Upper lobe of left lung (tissue), 6 donors: ENCODE measurements around the gene CLTA. TPM values are rescaled to one million over a fixed set of nuclear protein-coding genes. Genes with fewer than 3 reads are reported as not detected.

Source experiments
- ATAC-seq, 2 donors: fragments of 200-7000 bp; cut with Tn5 transposase; one replicate each; pipeline ENCODE4 v1.9.1; 2022; ENCODE audit warnings: mild to moderate bottlenecking in 2 of 2, moderate library complexity in 2 of 2; ENCODE audit not compliant: low FRiP score in 2 of 2
- DNase-seq, 2 donors: peaks; one replicate each; pipeline ENCODE4 v3.0.0-alpha.2; 2019 to 2020
- H3K27ac ChIP-seq, 4 donors: fragments of 200-600 bp; sonication (generic); one replicate each; pipeline ENCODE4 v1.5.1; 2016 to 2019
- H3K27me3 ChIP-seq, 4 donors: fragments of 200-600 bp; sonication (generic); one replicate each; pipeline ENCODE4 v1.5.1; 2017 to 2019
- H3K36me3 ChIP-seq, 4 donors: fragments of 200-600 bp; sonication (generic); one replicate each; pipeline ENCODE4 v1.5.1; 2016 to 2019
- H3K4me1 ChIP-seq, 4 donors: fragments of 200-600 bp; sonication (generic); one replicate each; pipeline ENCODE4 v1.5.1; 2018 to 2019
- H3K4me3 ChIP-seq, 4 donors: fragments of 200-600 bp; sonication (generic); one replicate each; pipeline ENCODE4 v1.5.1; 2017 to 2019; ENCODE audit warnings: mild to moderate bottlenecking in 2 of 4, moderate library complexity in 1 of 4
- H3K9me3 ChIP-seq, 4 donors: fragments of 200-600 bp; sonication (generic); one replicate each; pipeline ENCODE4 v1.5.1; 2018 to 2019
- EP300 ChIP-seq, 4 donors: sonication (generic); formaldehyde crosslinking; IDR thresholded peaks; one replicate each; pipeline ENCODE4 v1.5.1; 2017; ENCODE audit warnings: antibody characterized with exemption in 4 of 4, control low read depth in 2 of 4
- POLR2A ChIP-seq, 4 donors: fragments of 450-650 bp; IDR thresholded peaks; one replicate each; pipeline ENCODE4 v1.5.1; 2016 to 2017; ENCODE audit warnings: antibody characterized with exemption in 4 of 4, mild to moderate bottlenecking in 2 of 4
- POLR2AphosphoS5 ChIP-seq, 2 donors: sonication (generic); formaldehyde crosslinking; IDR thresholded peaks; one replicate each; pipeline ENCODE4 v1.5.1; 2017; ENCODE audit warnings: antibody characterized with exemption in 2 of 2
- WGBS, 2 donors: methylation state at CpG; one replicate each; pipeline ENCODE4 v1.1.5; 2017 to 2018; 5-methylcytosine and 5-hydroxymethylcytosine counted together
- total RNA-seq, 6 donors: library from RNA; depleted of rRNA in 4 of 6; stranded (reverse); fragments of >200 nt in 4 of 6; gene quantifications; one replicate each; pipeline versions ENCODE4 v1.1.0 to v1.2.1, GENCODE V29; 2016 to 2021
- TF ChIP-seq, protein P1 (sequence below), 6 experiments: fragments of 450-650 bp in 4 of 6; fragments of 200-600 bp in 2 of 6; sonication (generic) in 2 of 6; IDR thresholded peaks; one replicate each; pipeline ENCODE4 v1.5.1; 2016 to 2019; ENCODE audit warnings: antibody characterized with exemption in 6 of 6
- donor health status: DM: no; HTN: no; CAD: no; lungs with moderate emphysema.
- donor health status: DM: no; HTN: yes; CAD: no; lungs with severe emphysema.

CLTA gene
- total RNA-seq, 6 donors from 2014 or later, result 120 to 218 (median 192) TPM

DNA sequence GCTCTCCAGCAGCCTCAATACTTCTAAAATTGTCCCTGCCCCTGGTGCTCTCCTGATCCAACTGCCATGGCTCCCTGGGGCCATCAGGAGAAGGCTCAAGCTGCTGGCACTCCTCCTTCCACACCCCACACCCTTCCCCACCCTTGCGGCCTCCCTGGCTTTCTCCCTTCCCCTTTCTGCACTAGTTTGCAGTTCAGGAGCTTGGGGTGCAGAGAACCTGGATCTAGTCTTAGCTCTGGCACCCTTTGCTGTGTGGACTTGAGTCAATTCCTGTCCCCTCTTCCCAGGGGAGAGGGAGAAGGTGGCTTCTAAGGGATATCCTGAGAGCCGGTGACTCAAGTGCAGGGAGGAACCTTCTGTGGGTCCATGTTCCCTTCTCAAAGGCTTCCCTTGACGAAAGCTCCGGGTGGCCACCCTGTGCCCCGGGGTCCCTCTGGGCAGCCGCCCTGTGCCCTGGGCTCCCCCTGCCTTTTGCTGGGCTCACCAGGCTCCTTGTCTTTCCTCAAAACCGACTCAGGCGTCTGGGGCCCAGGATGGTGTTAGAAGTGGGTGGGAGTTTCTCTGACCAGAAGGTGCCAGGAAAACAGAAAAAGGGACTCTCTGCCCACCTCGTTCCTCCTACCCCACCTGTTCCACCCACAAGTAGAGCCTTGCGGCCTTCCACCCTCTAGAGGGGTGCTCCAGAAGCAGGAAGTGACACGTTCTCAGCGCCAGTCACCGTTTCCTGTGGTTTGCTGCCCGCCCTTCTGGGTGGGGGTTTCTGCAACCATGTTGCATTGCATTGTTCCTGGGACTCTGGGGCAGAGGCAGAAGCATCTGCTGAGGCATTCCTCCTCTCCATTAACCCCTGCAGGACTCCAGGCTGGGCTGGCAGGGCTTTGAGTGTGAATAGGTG, 39.2 kb upstream of the CLTA start:
- peak overlapping the region in 2 of 4 donors; percentile 7 to 14 for H3K4me3 ChIP-seq
- H3K9me3 ChIP-seq, result peaks cover 0 to 2% (median 0%) of the 10 kb centered on the region in 4 donors
- H3K27ac ChIP-seq, result peak overlapping the region; percentile 83 to 92 (median 86)
- no peaks in the 10 kb centered on the region for H3K27me3 ChIP-seq
- peak; percentile 62 to 79 for ATAC-seq
- 47 to 54% methylated on average over 10 to 14 of the region's 14 CpGs for WGBS, 2 donors
- peaks cover 43 to 71% (median 61%) of the 10 kb centered on the region in 4 donors for H3K4me1 ChIP-seq
- peak in 1 of 2 donors; percentile 86 for DNase-seq
- TF ChIP-seq POLR2AphosphoS5 (IDR thresholded peaks at IDR 0.05) (peak; percentile 89 to 91), POLR2A (IDR thresholded peaks at IDR 0.05) (peak in 1 of 4 donors; percentile 63), EP300 (IDR thresholded peaks at IDR 0.05) (peak in 2 of 4 donors; percentile 74 to 82)
- TF ChIP-seq, protein P1, sequence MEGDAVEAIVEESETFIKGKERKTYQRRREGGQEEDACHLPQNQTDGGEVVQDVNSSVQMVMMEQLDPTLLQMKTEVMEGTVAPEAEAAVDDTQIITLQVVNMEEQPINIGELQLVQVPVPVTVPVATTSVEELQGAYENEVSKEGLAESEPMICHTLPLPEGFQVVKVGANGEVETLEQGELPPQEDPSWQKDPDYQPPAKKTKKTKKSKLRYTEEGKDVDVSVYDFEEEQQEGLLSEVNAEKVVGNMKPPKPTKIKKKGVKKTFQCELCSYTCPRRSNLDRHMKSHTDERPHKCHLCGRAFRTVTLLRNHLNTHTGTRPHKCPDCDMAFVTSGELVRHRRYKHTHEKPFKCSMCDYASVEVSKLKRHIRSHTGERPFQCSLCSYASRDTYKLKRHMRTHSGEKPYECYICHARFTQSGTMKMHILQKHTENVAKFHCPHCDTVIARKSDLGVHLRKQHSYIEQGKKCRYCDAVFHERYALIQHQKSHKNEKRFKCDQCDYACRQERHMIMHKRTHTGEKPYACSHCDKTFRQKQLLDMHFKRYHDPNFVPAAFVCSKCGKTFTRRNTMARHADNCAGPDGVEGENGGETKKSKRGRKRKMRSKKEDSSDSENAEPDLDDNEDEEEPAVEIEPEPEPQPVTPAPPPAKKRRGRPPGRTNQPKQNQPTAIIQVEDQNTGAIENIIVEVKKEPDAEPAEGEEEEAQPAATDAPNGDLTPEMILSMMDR (IDR thresholded peaks at IDR 0.05), result no peak
- peaks cover 0 to 3% (median 1%) of the 10 kb centered on the region in 4 donors for H3K36me3 ChIP-seq

DNA sequence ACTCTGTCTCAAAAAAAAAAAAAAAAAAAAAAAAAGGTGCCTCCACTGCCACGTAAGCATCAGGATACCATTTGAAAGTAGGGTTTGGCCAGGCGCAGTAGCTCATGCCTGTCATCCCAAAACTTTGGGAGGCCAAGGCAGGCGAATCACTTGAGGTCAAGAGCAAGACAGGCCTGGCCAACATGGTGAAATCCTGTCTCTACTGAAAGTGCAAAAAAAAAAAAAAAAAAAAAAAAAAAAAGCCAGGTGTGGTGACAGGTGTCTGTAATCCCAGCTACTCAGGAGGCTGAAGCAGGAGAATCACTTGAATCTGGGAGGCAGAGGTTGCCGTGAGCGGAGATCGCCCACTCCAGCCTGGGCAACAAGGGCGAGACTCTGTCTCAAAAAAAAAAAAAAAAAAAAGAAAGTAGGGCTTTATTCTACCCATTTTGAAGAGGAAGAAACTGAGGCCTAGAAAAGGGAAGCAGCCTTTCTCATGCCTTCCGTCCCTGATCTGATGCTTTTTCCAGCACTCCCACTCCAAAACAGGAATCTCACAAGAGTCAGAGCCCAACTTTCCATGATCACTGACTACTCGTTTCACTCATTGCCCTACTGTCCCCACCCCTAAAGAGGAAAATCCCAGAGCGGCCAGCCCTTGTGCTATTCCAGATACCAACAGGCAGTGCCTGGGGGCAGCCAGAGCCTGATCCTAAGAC, 37.8 kb upstream of the CLTA start:
- Histone ChIP-seq H3K4me3 (no peak overlapping the region), H3K36me3 (peaks cover 0 to 5% (median 2%) of the 10 kb centered on the region in 4 donors), H3K27ac (peak overlapping the region; percentile 31 to 87 (median 75)), H3K9me3 (peaks cover 0 to 3% (median 0%) of the 10 kb centered on the region in 4 donors), H3K4me1 (peaks cover 38 to 72% (median 57%) of the 10 kb centered on the region in 4 donors), H3K27me3 (no peaks in the 10 kb centered on the region)
- 92 to 94% methylated on average over 10 of the region's 10 CpGs for WGBS, 2 donors
- no peak for ATAC-seq
- no peak for DNase-seq
- no peak for TF ChIP-seq POLR2A (IDR thresholded peaks at IDR 0.05)
- no peak for TF ChIP-seq POLR2AphosphoS5 (IDR thresholded peaks at IDR 0.05)
- TF ChIP-seq EP300 (IDR thresholded peaks at IDR 0.05), result no peak
- TF ChIP-seq, protein P1 (IDR thresholded peaks at IDR 0.05), result no peak

DNA sequence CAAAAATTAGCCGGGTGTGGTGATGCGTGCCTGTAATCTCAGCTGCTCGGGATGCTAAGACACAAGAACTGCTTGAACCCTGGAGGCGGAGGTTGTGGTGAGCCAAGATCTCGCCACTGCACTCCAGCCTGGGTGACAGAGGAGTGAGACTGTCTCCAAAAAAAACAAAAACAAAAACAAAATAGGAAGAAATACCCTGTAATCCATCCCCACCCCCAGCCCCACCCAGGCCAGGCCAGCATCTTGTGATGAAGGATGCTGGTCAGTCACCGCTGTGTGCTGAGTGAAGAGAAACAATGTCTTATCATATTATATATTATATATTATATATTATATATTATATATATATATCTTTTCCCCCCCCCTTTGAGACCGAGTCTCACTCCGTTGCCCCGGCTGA, 37.0 kb upstream of the CLTA start:
- TF ChIP-seq POLR2A (IDR thresholded peaks at IDR 0.05), result no peak
- TF ChIP-seq, protein P1 (IDR thresholded peaks at IDR 0.05), result no peak
- no peak for TF ChIP-seq EP300 (IDR thresholded peaks at IDR 0.05)
- TF ChIP-seq POLR2AphosphoS5 (IDR thresholded peaks at IDR 0.05), result no peak
- Histone ChIP-seq H3K36me3 (peaks cover 0 to 5% (median 2%) of the 10 kb centered on the region in 4 donors), H3K4me3 (no peak overlapping the region), H3K27me3 (no peaks in the 10 kb centered on the region), H3K4me1 (peaks cover 31 to 66% (median 55%) of the 10 kb centered on the region in 4 donors), H3K27ac (peak overlapping the region; percentile 31 to 81 (median 55)), H3K9me3 (peaks cover 0 to 3% (median 0%) of the 10 kb centered on the region in 4 donors)
- ATAC-seq (no peak), DNase-seq (no peak)
- WGBS, 2 donors, result 76 to 77% methylated on average over 9 of the region's 9 CpGs

DNA sequence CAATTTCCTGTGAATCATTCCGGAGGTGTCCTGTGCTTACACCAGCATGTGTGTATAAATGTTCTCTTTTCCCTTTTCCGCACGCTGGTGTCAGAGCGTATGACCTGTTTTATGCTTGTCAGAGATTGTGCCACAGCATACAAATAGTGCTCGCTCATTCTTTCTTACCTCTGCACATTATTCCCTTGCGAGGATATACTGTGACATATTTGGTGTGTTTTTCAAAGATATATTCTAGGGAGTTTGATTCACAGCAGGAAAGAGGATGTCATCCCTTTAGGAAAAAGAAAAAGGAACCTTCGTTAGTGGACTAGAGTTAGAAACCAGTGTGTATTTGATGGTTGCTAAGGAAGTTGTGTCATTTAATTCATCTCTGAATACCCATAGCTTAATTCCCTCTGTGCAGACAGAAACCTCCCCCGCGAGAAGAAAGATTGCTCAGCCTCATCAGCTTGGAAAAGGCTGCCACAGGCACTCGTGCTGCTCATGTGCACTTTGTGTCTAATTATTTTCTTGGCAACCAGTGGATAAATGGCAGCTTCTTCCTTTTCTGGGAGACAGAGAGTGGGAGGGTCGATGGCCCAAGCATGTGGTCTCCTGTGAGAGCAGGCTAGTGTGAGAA, 36.3 kb upstream of the CLTA start:
- peaks cover 24 to 59% (median 48%) of the 10 kb centered on the region in 4 donors for H3K4me1 ChIP-seq
- DNase-seq, result peak in 1 of 2 donors; percentile 64
- ATAC-seq, result peak in 1 of 2 donors; percentile 71

More for the DNA sequence above, 36.3 kb upstream of the CLTA start:
- Histone ChIP-seq H3K36me3 (peaks cover 0 to 5% (median 2%) of the 10 kb centered on the region in 4 donors), H3K4me3 (no peak overlapping the region), H3K9me3 (peaks cover 0 to 3% (median 0%) of the 10 kb centered on the region in 4 donors), H3K27me3 (no peaks in the 10 kb centered on the region), H3K27ac (peak overlapping the region; percentile 31 to 81 (median 55))
- TF ChIP-seq EP300 (IDR thresholded peaks at IDR 0.05), result peak in 2 of 4 donors; percentile 34 to 78
- TF ChIP-seq, protein P1 (IDR thresholded peaks at IDR 0.05), result no peak
- peak in 1 of 4 donors; percentile 26 for TF ChIP-seq POLR2A (IDR thresholded peaks at IDR 0.05)
- peak in 1 of 2 donors; percentile 28 for TF ChIP-seq POLR2AphosphoS5 (IDR thresholded peaks at IDR 0.05)
- WGBS, 2 donors, result 26 to 53% methylated on average over 11 of the region's 11 CpGs
